ENCODE measurements around the gene UBE2B. TPM values are rescaled to one million over a fixed set of nuclear protein-coding genes. Genes with fewer than 3 reads are reported as not detected.

Gene UBE2B
- total and polyA plus RNA-seq, 10 of the 15 experiments (the other 5 are each of a cell fraction or from before 2014, with no cell fraction given), result 10.8 to 179 (median 61.3) TPM

DNA sequence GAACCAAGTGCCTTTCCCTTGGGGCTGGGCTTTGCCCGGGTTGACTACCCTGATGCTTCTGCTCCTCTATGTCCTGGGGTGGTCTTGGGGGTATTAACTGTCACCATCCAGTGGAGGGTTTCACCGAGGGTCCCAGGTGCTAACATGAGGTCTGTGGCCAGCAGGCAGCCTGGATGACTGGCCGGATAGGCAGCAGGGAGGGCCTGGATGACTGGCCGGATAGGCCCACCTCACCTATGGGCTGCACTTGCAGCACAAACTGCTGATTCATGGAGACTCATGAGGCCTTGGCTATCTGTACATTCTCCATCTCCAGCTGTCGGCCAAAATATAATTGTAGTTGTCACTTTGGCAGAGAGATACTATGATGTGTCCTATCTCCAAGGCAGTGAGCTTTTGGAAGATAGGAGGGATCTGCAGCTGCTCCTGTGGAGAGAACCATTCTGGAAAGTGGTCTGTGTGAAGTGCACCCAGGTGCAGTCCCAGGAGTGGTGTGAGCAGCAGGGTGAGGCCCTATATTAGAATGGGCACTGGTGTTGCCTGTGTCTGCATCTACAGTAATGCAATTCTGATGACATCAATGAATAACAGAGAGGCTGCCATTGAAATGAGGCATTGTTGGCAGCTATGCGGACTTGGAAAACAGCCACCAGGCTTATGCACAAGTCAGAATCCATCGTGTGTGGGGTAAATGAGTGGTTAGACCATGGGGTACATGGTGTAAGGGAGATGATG, 66.6 kb downstream of the UBE2B start:
- no peak overlapping the region for H3K9ac ChIP-seq (ENCODE audit: control insufficient read depth, insufficient read depth, low read length)
- peaks cover 14% of the 10 kb centered on the region for H3K4me1 ChIP-seq (ENCODE audit: control insufficient read depth, insufficient read depth, low read length)
- H3K4me3 ChIP-seq, result no peak overlapping the region
- no peak overlapping the region for H3K27ac ChIP-seq (ENCODE audit: control insufficient read depth, insufficient read depth)
- SMC1A ChIA-PET (ENCODE audit: uncharacterized antibody, unreplicated experiment), result interaction anchor here (0.6 to 2.2 kb wide), 5 partner anchors 10 to 231 kb away, joined by 3 to 15 read pairs (median 4); partner anchors contain the start of gene CDKN2AIPNL
- no peaks in the 10 kb centered on the region for H3K27me3 ChIP-seq (replicated peaks in 1 of 2; ENCODE audit: control insufficient read depth in 2 of 2, insufficient read depth in 2 of 2, low read length in 1 of 2)
- no peaks in the 10 kb centered on the region for H3K79me2 ChIP-seq (ENCODE audit: control insufficient read depth, insufficient read depth, low read length)
- BruUV-seq (replicated peaks), result no TSS peak
- H4K20me1 ChIP-seq (ENCODE audit: control insufficient read depth, insufficient read depth), result no peaks in the 10 kb centered on the region
- H2AFZ ChIP-seq (ENCODE audit: control insufficient read depth, low read depth, low read length), result no peak overlapping the region
- RAD21 ChIA-PET (ENCODE audit: unreplicated experiment), result interaction anchor here (1.2 to 1.3 kb wide), 2 partner anchors 28 to 117 kb away, joined by 3 read pairs; no protein-coding TSS in a partner anchor
- CTCF ChIA-PET, result interaction anchor here (1.7 kb wide), 1 partner anchor 66 kb away, joined by 4 read pairs; no protein-coding TSS in a partner anchor
- 79% methylated on average over 7 of the region's 7 CpGs for WGBS (ENCODE audit: insufficient coverage, insufficient replicate concordance, low lambda C conversion rate, missing lambda C conversion rate)
- in situ Hi-C loops (cut with MboI) (no loop called here), intact Hi-C loops (cut with micrococcal nuclease; ENCODE audit: unreplicated experiment) (no loop called here)
- FAIRE-seq (no peak), ATAC-seq (no peak), DNase-seq (ENCODE audit: low read depth, low spot score) (no peak)
- H3K9me3 ChIP-seq (replicated peaks; ENCODE audit: control insufficient read depth, insufficient read depth, low read length), result no peaks in the 10 kb centered on the region
- no peaks in the 10 kb centered on the region for H3K36me3 ChIP-seq (ENCODE audit: control insufficient read depth in 2 of 2, insufficient read depth in 2 of 2, low read length in 1 of 2)
- no peak overlapping the region for H3K4me2 ChIP-seq (ENCODE audit: control insufficient read depth, insufficient read depth)
- POLR2A ChIA-PET, result no interaction called here
- TF ChIP-seq MLLT1 (IDR thresholded peaks at IDR 0.05), result no peak
- TF ChIP-seq ZNF24 (IDR thresholded peaks at IDR 0.05), result no peak
- no peak for TF ChIP-seq CEBPZ (IDR thresholded peaks at IDR 0.05; ENCODE audit: low read depth, low read length)
- TF ChIP-seq MXI1 (IDR thresholded peaks at IDR 0.05; ENCODE audit: low read depth, low read length), result no peak
- no peak for TF ChIP-seq SKIL (IDR thresholded peaks at IDR 0.05; ENCODE audit: low read depth, poor library complexity, severe bottlenecking)
- TF ChIP-seq RUNX3 (IDR thresholded peaks at IDR 0.05; ENCODE audit: low read length), result no peak
- TF ChIP-seq NBN (IDR thresholded peaks at IDR 0.05), result no peak
- no peak for TF ChIP-seq PAX8 (IDR thresholded peaks at IDR 0.05)
- no peak for TF ChIP-seq STAT1 (conservative IDR thresholded peaks at IDR 0.05)
- TF ChIP-seq, protein P1, sequence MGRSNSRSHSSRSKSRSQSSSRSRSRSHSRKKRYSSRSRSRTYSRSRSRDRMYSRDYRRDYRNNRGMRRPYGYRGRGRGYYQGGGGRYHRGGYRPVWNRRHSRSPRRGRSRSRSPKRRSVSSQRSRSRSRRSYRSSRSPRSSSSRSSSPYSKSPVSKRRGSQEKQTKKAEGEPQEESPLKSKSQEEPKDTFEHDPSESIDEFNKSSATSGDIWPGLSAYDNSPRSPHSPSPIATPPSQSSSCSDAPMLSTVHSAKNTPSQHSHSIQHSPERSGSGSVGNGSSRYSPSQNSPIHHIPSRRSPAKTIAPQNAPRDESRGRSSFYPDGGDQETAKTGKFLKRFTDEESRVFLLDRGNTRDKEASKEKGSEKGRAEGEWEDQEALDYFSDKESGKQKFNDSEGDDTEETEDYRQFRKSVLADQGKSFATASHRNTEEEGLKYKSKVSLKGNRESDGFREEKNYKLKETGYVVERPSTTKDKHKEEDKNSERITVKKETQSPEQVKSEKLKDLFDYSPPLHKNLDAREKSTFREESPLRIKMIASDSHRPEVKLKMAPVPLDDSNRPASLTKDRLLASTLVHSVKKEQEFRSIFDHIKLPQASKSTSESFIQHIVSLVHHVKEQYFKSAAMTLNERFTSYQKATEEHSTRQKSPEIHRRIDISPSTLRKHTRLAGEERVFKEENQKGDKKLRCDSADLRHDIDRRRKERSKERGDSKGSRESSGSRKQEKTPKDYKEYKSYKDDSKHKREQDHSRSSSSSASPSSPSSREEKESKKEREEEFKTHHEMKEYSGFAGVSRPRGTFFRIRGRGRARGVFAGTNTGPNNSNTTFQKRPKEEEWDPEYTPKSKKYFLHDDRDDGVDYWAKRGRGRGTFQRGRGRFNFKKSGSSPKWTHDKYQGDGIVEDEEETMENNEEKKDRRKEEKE (IDR thresholded peaks at IDR 0.05), result no peak
- no peak for TF ChIP-seq CHD2 (IDR thresholded peaks at IDR 0.05; ENCODE audit: borderline replicate concordance, low read depth, low read length)
- TF ChIP-seq EGR1 (IDR thresholded peaks at IDR 0.05; ENCODE audit: borderline replicate concordance in 1 of 2, low read depth in 2 of 2, low read length in 2 of 2), result no peak
- no peak for TF ChIP-seq JUNB (IDR thresholded peaks at IDR 0.05)
- TF ChIP-seq FOS (IDR thresholded peaks at IDR 0.05; ENCODE audit: borderline replicate concordance, extremely low read depth, insufficient read length), result no peak

Measured in GM12878 (cell line).